OCI-M1 (cell line): ENCODE measurements around the gene NRF1.

Source experiments
- DNase-seq: peaks from one replicate; lab custom pipeline; 2025; lab: John Stamatoyannopoulos, UW

NRF1 gene

GRCh38 chr7:129771201-129771927 is 159.8 kb downstream of the NRF1 start:
- DNase-seq: peak; percentile 65

- DNase-seq: no peak
Measured at GRCh38 chr7:129771928-129772479, 160.5 kb downstream of the NRF1 start.

GRCh38 chr7:129772646-129773280 is 161.2 kb downstream of the NRF1 start:
- no peak for DNase-seq

DNA sequence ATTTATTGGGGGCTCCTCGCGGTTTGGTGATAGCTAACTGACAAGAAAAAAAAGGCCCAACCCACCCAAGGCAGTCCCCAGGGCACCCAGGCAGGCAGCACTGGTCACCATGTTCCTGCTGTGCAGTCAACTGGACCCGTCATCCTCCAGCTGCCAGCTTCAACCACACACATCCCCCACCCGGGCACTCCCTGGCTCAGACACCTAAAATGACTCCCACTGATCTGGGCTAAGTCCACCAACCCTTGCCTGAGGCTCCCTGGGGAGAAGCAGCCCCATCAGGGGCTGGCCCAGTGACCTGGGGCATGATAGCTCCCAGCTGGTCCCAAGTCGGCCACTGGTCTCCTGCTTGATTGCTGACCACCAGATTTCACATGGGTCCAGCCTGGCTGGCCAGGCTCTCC is 161.8 kb downstream of the NRF1 start:
- DNase-seq: no peak

- DNase-seq: no peak
Measured at GRCh38 chr7:129773871-129774270, 162.4 kb downstream of the NRF1 start.

DNA sequence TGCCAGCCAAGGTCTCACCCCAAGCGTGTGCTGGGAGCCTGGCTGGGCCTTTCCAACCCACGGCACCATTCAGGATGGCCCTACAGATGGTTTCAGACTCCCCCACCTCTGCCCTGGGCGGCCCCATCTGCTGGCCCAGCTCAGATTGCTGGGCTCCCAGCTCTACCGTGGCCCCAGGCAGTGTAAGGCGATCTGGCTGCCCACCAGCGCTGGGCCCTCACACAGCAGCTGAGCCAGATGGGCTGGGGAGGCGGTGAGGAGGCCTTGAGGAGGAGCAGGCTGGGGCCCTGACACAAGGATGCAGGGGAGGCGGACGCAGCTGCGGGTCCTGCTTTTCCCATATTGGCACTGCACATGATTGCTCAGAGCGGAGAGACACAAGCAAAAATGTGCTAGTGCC is 162.8 kb downstream of the NRF1 start:
- DNase-seq: no peak

- DNase-seq: no peak
Measured at GRCh38 chr7:129774871-129775694, 163.6 kb downstream of the NRF1 start.

DNA sequence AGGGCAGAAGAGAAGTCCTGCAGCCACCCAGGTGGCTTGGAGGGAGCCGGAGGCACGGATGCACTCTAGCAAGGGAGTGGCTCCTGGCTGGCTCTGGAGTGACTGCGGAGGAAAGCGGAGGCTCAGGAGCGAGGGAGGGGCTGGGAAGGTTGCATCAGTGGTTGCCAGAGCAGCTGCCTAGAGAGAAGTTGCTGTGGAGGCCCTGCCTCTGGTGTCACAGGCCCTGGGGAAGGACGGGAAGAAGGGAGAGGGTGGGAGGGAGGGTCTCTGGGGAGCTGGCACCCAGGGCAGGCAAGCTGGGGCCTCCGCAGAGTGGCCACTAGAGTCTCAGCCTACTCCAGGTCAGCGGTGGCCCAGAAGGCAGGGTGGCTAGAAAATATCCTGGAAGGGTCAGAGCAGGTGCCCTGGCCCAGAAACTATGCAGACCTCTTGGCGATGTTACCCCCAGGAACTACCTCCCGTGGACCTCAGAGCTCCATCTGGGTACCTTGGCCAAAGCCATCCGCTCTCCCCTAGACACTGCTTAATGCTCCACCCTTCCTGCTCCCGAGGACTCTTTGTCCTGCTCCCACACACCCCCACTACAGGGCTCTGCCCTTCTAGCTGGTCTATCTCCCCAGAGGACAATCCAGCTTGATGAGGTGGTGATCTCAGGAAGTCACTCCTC is 164.3 kb downstream of the NRF1 start:
- DNase-seq: no peak

DNA sequence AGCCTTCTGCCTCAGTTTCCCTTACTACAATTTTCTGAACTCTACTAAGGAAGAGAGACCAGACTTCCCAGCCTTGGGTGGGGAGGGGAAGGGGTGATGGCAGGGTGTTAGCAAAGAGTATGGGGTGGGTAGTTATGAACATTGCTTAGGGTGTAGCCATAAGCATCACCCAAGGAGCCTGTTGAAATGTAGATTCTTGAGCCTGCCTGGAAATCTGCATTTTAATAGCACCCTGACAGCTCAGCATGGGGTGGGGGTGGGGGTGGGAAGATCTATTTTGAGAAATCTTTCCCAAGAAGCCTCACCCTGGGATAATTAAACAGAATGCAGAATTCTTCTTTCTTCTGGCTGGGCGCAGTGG is 164.8 kb downstream of the NRF1 start:
- no peak for DNase-seq

- no peak for DNase-seq
Measured at GRCh38 chr7:129777195-129777844, 165.8 kb downstream of the NRF1 start.

DNA sequence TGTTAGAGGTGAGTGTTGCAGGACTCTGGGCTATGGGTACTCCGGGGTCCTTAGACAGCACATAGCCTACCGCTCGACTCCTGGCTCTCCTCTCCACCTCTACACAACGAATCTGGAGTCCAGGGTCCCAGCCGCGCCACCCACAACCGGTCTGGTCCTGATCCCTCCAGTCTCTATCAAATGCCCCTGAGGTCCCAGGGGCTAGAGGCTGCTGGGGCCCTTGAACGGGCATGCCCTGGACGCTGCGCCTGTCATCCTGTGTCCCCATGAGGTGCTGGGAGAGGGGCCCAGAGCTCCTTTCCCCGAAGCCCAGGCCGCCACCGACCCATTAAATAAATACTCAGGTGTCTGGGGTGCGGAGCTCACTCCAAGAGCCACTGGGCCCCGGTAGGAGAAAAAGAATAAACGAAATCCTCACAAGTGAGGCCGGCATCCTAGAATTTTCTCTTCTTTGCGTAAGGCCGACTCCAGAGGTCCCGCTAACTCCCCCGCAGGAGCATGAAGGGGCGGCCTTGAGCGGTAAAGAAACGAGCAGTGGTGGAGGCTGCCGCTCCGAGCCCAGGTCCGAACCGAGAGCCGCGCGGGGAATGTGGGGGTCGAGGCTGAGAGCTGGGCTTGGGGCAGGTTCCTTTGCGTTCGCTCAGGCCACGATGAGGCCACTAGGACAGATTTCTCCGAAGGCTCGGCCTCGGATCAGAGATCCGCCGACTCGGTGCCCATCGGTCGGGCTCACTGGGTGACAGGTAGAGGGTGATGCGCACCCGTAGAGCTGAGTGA is 166.7 kb downstream of the NRF1 start:
- no peak for DNase-seq

GRCh38 chr7:129778770-129779601 is 167.5 kb downstream of the NRF1 start:
- DNase-seq: no peak

DNA sequence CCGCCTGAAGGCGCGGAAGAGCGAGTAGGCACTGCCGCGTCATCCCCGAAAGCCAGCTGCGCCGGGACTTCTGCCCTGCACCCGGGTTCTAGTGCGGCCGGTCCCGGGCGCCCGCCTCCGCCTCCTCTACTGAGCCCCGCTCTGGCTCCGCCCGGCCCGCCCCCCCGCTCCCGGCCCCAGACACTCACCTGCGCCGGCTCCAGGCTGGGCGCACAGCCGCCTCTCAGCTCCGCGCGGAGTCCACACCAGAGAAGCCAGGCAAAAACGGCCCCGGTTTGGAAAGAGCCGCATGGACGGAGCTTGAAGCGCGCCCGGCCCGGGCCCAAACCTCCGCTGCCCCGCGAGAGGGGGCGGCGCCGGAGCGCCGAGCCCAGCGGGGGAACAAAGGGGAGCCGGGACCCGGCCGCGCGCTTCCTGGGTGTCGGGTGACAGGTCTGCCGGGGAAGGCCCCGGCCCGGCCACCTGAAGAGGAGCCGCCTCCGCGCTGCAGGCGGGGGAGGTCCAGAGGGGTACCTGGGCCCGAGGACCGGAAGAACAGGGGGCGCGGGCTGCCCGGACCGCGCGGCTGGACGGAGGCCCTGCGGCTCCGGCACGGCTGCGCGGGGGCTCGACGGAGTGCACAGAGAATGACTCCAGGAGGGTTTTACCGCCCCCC is 168.2 kb downstream of the NRF1 start:
- no peak for DNase-seq

GRCh38 chr7:129780257-129780973 is 168.9 kb downstream of the NRF1 start:
- peak; percentile 26 for DNase-seq

DNA sequence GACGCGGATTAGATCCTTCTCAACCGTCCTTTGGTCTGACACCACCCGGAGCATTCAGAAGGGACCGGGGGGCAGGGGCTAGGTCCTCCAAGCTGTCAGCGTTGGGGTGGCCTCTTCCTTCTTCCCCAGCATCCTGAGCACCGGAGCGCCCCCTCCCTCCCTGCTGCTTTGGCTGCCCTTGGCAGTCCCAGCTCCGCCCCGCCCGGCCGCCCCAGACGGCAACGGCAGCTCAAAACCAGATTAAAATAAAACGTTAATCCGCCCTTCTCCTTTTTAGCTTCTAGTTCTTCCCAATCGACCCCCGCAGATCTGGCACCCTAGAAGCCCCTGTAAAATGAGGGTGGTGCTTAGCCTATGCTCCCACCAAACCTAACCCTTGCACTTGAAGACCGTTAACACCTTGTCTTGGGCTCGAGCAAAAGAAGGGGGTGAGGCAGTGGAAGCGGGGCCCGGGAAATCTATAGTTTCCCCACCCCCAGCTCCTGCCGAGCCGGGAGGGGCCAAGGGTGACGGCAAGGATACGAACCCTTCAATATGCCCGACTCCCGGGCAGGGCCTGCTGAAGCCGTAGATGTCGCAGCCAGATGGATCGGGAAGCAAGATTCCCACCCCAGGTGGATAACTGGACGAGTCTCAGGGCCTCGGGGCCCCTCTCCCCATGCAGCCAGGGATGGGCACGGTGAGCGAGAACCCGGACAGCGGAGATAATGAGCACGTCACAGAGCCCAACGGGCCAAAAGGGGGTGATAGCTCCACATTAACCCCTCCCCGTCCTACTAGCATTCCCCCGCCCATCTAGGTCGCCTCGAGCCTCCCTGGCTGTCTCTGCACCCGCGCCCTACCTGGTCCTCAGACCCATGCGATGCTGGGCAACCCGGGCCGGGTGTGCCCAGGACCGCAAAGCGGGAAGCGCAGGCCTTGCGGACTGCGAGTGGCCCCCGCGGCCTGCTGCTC is 169.7 kb downstream of the NRF1 start:
- peak; percentile 21 for DNase-seq

DNA sequence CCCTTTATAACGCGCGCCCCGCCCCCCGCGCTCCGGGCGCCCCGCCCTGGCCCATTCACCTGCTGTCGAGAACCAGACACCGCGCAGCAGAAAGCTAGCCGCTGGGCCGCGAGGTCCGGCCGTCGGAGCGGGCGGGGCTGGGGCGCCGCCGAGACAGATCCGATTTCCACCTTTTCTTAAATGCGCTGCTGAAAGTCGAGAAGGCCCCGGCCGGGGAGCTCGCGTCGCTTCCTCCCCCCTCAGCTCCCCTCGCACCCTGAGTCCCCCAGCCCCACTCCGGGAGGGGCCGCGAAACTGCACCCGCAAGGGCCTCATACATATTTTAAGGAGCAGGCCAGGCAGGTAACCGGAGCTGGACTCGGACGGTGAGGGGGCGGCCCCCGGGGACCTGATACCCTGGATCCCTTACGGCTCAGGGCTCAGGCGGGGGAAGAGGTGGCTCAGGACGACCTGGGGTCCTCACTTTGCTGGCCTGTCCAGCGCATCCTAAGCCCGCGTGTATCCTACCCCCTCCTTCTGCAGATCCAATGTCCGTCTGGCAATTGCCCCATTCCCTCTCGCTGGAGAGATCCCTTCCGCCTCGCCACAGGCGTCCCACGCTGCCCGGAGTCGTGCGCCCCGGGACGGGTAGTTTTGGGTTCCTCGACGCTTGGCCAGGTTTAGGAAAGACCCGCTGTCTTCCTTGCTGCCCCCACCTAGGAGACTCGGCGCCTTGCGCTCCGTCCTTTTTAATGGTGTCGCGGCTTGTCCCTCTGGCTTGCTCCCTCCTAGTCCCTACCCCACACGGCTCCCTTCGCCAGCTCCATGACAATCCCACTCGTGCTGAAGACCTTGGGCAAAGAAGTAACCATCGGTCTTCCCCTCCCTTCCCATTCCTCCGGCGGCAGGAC is 170.7 kb downstream of the NRF1 start:
- no peak for DNase-seq
